BE2C (cell line): ENCODE data around the gene PITPNM1.

ENCODE experiments used
- DNase-seq: peaks from one replicate; pipeline ENCODE4 v3.0.0-alpha.2; 2020
- H3K27me3 ChIP-seq: fragments of 250-450 bp; sonication (Bioruptor Pico); 2 replicates; pipeline ENCODE4 v1.5.1; 2020; ENCODE audit warnings: mild to moderate bottlenecking
- H3K36me3 ChIP-seq: fragments of 250-450 bp; sonication (Bioruptor Pico); 2 replicates; pipeline ENCODE4 v1.5.1; 2020; ENCODE audit warnings: mild to moderate bottlenecking
- H3K4me1 ChIP-seq: fragments of 250-450 bp; sonication (Bioruptor Pico); 2 replicates; pipeline ENCODE4 v1.5.1; 2020
- H3K4me3 ChIP-seq: 2 replicates; pipeline ENCODE4 v1.5.1; 2011; ENCODE audit warnings: low read depth, low read length
- H3K9me3 ChIP-seq: fragments of 250-450 bp; sonication (Bioruptor Pico); 2 replicates; pipeline ENCODE4 v1.5.1; 2020
- CTCF ChIP-seq: IDR thresholded peaks from 2 replicates; pipeline ENCODE4 v1.5.1; 2012; ENCODE audit warnings: mild to moderate bottlenecking, low read depth, low read length

The PITPNM1 gene

DNA sequence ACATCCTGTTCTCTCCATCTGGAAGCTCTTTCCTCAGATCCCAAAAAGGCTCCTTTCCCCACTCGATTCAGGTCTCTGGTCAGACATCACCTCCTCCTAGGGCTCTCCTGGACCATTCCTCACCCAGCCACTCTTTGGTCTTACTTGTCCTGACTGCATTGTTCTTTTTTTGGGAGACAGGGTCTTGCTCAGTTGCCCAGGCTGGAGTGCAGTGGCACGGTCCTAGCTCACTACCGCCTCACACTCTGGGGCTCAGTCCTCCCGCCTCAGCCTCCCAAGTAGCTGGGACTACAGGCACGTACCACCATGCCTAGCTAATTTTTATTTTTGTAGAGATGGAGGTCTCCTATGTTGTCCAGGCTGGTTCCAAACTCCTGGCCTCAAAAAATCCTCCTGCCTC is 59.6 kb downstream of the PITPNM1 start:
- no peak for DNase-seq
- no peak for TF ChIP-seq CTCF
- H3K27me3 ChIP-seq: no peaks in the 10 kb centered on the region
- no peaks in the 10 kb centered on the region for H3K9me3 ChIP-seq
- 0 out of 2 replicates have a peak, but pooled peaks cover 3% of the 10 kb centered on the region for H3K36me3 ChIP-seq
- no peak overlapping the region for H3K4me3 ChIP-seq
- H3K4me1 ChIP-seq: no peaks in the 10 kb centered on the region

GRCh38 chr11:67442504-67443404 is 62.4 kb downstream of the PITPNM1 start:
- TF ChIP-seq CTCF: no peak
- Histone ChIP-seq H3K36me3 (0 out of 2 replicates have a peak, but pooled peaks cover 3% of the 10 kb centered on the region), H3K9me3 (no peaks in the 10 kb centered on the region), H3K27me3 (no peaks in the 10 kb centered on the region), H3K4me3 (peak overlapping the region; percentile 76), H3K4me1 (no peaks in the 10 kb centered on the region)
- DNase-seq: no peak
